ENCODE measurements around the gene LIMCH1. TPM values are rescaled to one million over a fixed set of nuclear protein-coding genes. Genes with fewer than 3 reads are reported as not detected.

The LIMCH1 gene
- total RNA-seq, 1 experiment from 2014 or later, result 3.3 TPM

- no peak overlapping the region for H2BK12ac ChIP-seq (ENCODE audit: insufficient read length, low read depth, low read length)
- no peak overlapping the region for H2BK15ac ChIP-seq (ENCODE audit: low read depth, low read length)
- no peak overlapping the region for H3K14ac ChIP-seq (ENCODE audit: insufficient read depth, low read length)
- no peak overlapping the region for H2BK120ac ChIP-seq (ENCODE audit: low read depth, low read length, poor library complexity, severe bottlenecking)
- no peak overlapping the region for H2AFZ ChIP-seq (ENCODE audit: low read length)
- no peak overlapping the region for H3K23ac ChIP-seq (ENCODE audit: insufficient read length, low read depth, low read length)
- no peak for TF ChIP-seq CTCF (conservative IDR thresholded peaks at IDR 0.05)
- H2AK5ac ChIP-seq (ENCODE audit: insufficient read length, low read length), result no peak overlapping the region
- no peak overlapping the region for H3K56ac ChIP-seq (ENCODE audit: insufficient read length, low read depth, low read length)
- no peak overlapping the region for H3K18ac ChIP-seq (ENCODE audit: insufficient read length, low read depth, low read length)
- H3K79me1 ChIP-seq (ENCODE audit: insufficient read depth, low read depth, low read length, poor library complexity, severe bottlenecking), result no peaks in the 10 kb centered on the region
- H4K91ac ChIP-seq (ENCODE audit: insufficient read length, low read depth, low read length), result no peak overlapping the region
- no peak overlapping the region for H3K4me3 Mint-ChIP-seq
- H3K9me3 ChIP-seq (ENCODE audit: control insufficient read depth, low read depth, low read length), result no peaks in the 10 kb centered on the region
- H3K36me3 Mint-ChIP-seq (ENCODE audit: insufficient read depth in 1 of 3, low read depth in 3 of 3), result no peaks in the 10 kb centered on the region
- no peaks in the 10 kb centered on the region for H3K4me1 ChIP-seq (ENCODE audit: insufficient read depth, low read length)
- H3K23me2 ChIP-seq (ENCODE audit: insufficient read length, low read depth, low read length, poor library complexity, severe bottlenecking), result no peaks in the 10 kb centered on the region
- no peak overlapping the region for H3K4me2 ChIP-seq (ENCODE audit: insufficient read depth, insufficient read length, low read length)
- H3K27ac ChIP-seq (ENCODE audit: insufficient read length, low read depth, low read length), result no peak overlapping the region
- no peak overlapping the region for H2BK20ac ChIP-seq (ENCODE audit: low read depth, low read length, poor library complexity, severe bottlenecking)
- no peak overlapping the region for H2BK5ac ChIP-seq (ENCODE audit: insufficient read length, low read length)
- H3K9me3 Mint-ChIP-seq, result no peaks in the 10 kb centered on the region
- H4K20me1 ChIP-seq (ENCODE audit: control insufficient read depth, insufficient read depth, insufficient read length), result no peaks in the 10 kb centered on the region
- H3K27ac Mint-ChIP-seq, result no peak overlapping the region
- no peak for DNase-seq
- no peak overlapping the region for H4K5ac ChIP-seq (ENCODE audit: insufficient read length, low read depth, low read length)
- H3K9ac ChIP-seq (ENCODE audit: extremely low read depth, insufficient read length, low read length), result no peak overlapping the region
- H3K27me3 Mint-ChIP-seq (ENCODE audit: low read depth), result no peaks in the 10 kb centered on the region
- H3K27me3 ChIP-seq (ENCODE audit: insufficient read depth, low read length), result no peaks in the 10 kb centered on the region
- H3K4me1 Mint-ChIP-seq, result peaks cover 4 to 7% of the 10 kb centered on the region in 2 experiments; a peak in 3 of 4 replicates
- no peak overlapping the region for H3K4ac ChIP-seq (ENCODE audit: low read depth, low read length)
- no peak overlapping the region for H3T11ph ChIP-seq (ENCODE audit: low read length)
- H4K8ac ChIP-seq (replicated peaks; ENCODE audit: insufficient read length, low read depth, low read length), result no peak overlapping the region
- no peaks in the 10 kb centered on the region for H3K79me2 ChIP-seq (ENCODE audit: insufficient read depth, low read length)
- WGBS (ENCODE audit: extremely low coverage, insufficient read length, low lambda C conversion rate), result no CpG with 5 or more reads among the region's 3 CpGs
Measured at GRCh38 chr4:41656106-41656505, 118.1 kb downstream of the LIMCH1 start.
